Superior temporal gyrus (tissue), 1 donor: ENCODE data around the gene MPP1.

ENCODE experiments used
- DNase-seq: peaks from one replicate; pipeline ENCODE4 v3.0.0-alpha.2; 2016; ENCODE audit errors: extremely low spot score

MPP1 gene

GRCh38 chrX:154775419-154776349 lies 29.6 kb downstream of the MPP1 start:
- DNase-seq = peak; percentile 9

- DNase-seq = no peak
Measured at GRCh38 chrX:154774622-154775021, 30.7 kb downstream of the MPP1 start.

- peak; percentile 92 for DNase-seq
Measured at GRCh38 chrX:154762537-154763296, 42.6 kb downstream of the MPP1 start, which contains the start of gene DKC1. DKC1 (plus strand) TSS chrX:154762864; CDS start chrX:154762966, 102 bp downstream.

GRCh38 chrX:154761977-154762536 lies 43.2 kb downstream of the MPP1 start:
- DNase-seq = no peak

- no peak for DNase-seq
Measured at GRCh38 chrX:154758696-154759095, 46.6 kb downstream of the MPP1 start.

GRCh38 chrX:154751669-154752271 lies 53.5 kb downstream of the MPP1 start:
- no peak for DNase-seq

- DNase-seq = no peak
Measured at GRCh38 chrX:154751203-154751668, 54.0 kb downstream of the MPP1 start.

- no peak for DNase-seq
Measured at GRCh38 chrX:154750301-154751202, 54.7 kb downstream of the MPP1 start, which contains the start of gene GAB3. GAB3 (minus strand) TSS chrX:154751077; CDS start chrX:154751025, 52 bp downstream.

- no peak for DNase-seq
Measured at GRCh38 chrX:154749856-154750255, 55.4 kb downstream of the MPP1 start.

- DNase-seq = peak; percentile 85
Measured at GRCh38 chrX:154748712-154749339, 56.5 kb downstream of the MPP1 start.

GRCh38 chrX:154742613-154743012 lies 62.7 kb downstream of the MPP1 start:
- no peak for DNase-seq

- no peak for DNase-seq
Measured at GRCh38 chrX:154739952-154740465, 65.3 kb downstream of the MPP1 start.

- no peak for DNase-seq
Measured at GRCh38 chrX:154738011-154738738, 67.1 kb downstream of the MPP1 start.

- no peak for DNase-seq
Measured at GRCh38 chrX:154737136-154737535, 68.1 kb downstream of the MPP1 start.

- DNase-seq = no peak
Measured at GRCh38 chrX:154735695-154736393, 69.4 kb downstream of the MPP1 start.

GRCh38 chrX:154734061-154734781 lies 71.1 kb downstream of the MPP1 start:
- DNase-seq = peak; percentile 12

- no peak for DNase-seq
Measured at GRCh38 chrX:154733066-154733425, 72.2 kb downstream of the MPP1 start.
